ENCODE data around the gene TLCD1. TPM values are rescaled to one million over a fixed set of nuclear protein-coding genes. Genes with fewer than 3 reads are reported as not detected.

The TLCD1 gene
- total RNA-seq, 2 donors from 2014 or later: 2.0 to 3.1 TPM

- Histone ChIP-seq H3K4me1 (peaks cover 18% of the 10 kb centered on the region), H3K27me3 (no peaks in the 10 kb centered on the region), H3K4me3 (no peak overlapping the region), H3K36me3 (replicated peaks in 1 of 2; ENCODE audit: insufficient read depth in 1 of 2, low read depth in 2 of 2) (peaks cover 4 to 5% of the 10 kb centered on the region in 2 donors), H3K9me3 (no peaks in the 10 kb centered on the region), H3K27ac (no peak overlapping the region)
- intact Hi-C loops (cut with DNase I): no loop called here
- DNase-seq: no peak
- TF ChIP-seq CTCF (IDR thresholded peaks at IDR 0.05): no peak
- TF ChIP-seq POLR2A (IDR thresholded peaks at IDR 0.05): no peak
- ATAC-seq: no peak
- 93 to 97% methylated on average over 13 to 26 of the region's 32 CpGs for WGBS, 2 donors
These were observed 32.5 kb upstream of the TLCD1 start for GRCh38 chr17:28758411-28759121.

- peaks cover 11% of the 10 kb centered on the region for H3K4me1 ChIP-seq
- ATAC-seq (no peak), DNase-seq (no peak)
- peak overlapping the region in 1 of 4 donors; percentile 6 for H3K27ac ChIP-seq
- peaks cover 4 to 5% of the 10 kb centered on the region in 2 donors for H3K36me3 ChIP-seq (replicated peaks in 1 of 2; ENCODE audit: insufficient read depth in 1 of 2, low read depth in 2 of 2)
- intact Hi-C loops (cut with DNase I): no loop called here
- no peak overlapping the region for H3K4me3 ChIP-seq
- no peaks in the 10 kb centered on the region for H3K27me3 ChIP-seq
- H3K9me3 ChIP-seq: no peaks in the 10 kb centered on the region
- 64 to 69% methylated on average over 5 of the region's 5 CpGs for WGBS, 2 donors
- TF ChIP-seq POLR2A (IDR thresholded peaks at IDR 0.05) (no peak), CTCF (IDR thresholded peaks at IDR 0.05) (no peak)
These were observed 30.2 kb upstream of the TLCD1 start for GRCh38 chr17:28756049-28756804.

GRCh38 chr17:28755486-28755885 is 29.5 kb upstream of the TLCD1 start:
- Histone ChIP-seq H3K9me3 (no peaks in the 10 kb centered on the region), H3K27ac (no peak overlapping the region), H3K4me3 (no peak overlapping the region), H3K4me1 (peaks cover 11% of the 10 kb centered on the region), H3K36me3 (replicated peaks in 1 of 2; ENCODE audit: insufficient read depth in 1 of 2, low read depth in 2 of 2) (peaks cover 4 to 5% of the 10 kb centered on the region in 2 donors), H3K27me3 (no peaks in the 10 kb centered on the region)
- DNase-seq (no peak), ATAC-seq (no peak)
- intact Hi-C loops (cut with DNase I): no loop called here
- whole genome bisulfite sequencing, 2 donors: 89 to 92% methylated on average over 7 of the region's 7 CpGs
- no peak for TF ChIP-seq POLR2A (IDR thresholded peaks at IDR 0.05)

GRCh38 chr17:28751600-28752366 is 25.8 kb upstream of the TLCD1 start:
- Histone ChIP-seq H3K36me3 (replicated peaks in 1 of 2; ENCODE audit: insufficient read depth in 1 of 2, low read depth in 2 of 2) (peaks cover 0 to 7% of the 10 kb centered on the region in 2 donors), H3K4me3 (no peak overlapping the region), H3K9me3 (no peaks in the 10 kb centered on the region), H3K27me3 (no peaks in the 10 kb centered on the region), H3K4me1 (peaks cover 48% of the 10 kb centered on the region), H3K27ac (no peak overlapping the region)
- intact Hi-C loops (cut with DNase I): no loop called here
- no peak for ATAC-seq
- no peak for TF ChIP-seq CTCF (IDR thresholded peaks at IDR 0.05)
- TF ChIP-seq POLR2A (IDR thresholded peaks at IDR 0.05): no peak
- peak in 1 of 4 donors; percentile 4 for DNase-seq
- 91 to 93% methylated on average over 10 of the region's 10 CpGs for WGBS, 2 donors

Data from body of pancreas (tissue), 4 donors.